ENCODE results near the gene YWHAQ.

Gene YWHAQ

GRCh38 chr2:9547262-9547991 lies 83.4 kb downstream of the YWHAQ start:
- no peak for DNase-seq

GRCh38 chr2:9545502-9545901 lies 85.3 kb downstream of the YWHAQ start:
- no peak for DNase-seq

GRCh38 chr2:9543557-9543956 lies 87.2 kb downstream of the YWHAQ start:
- no peak for DNase-seq

DNA sequence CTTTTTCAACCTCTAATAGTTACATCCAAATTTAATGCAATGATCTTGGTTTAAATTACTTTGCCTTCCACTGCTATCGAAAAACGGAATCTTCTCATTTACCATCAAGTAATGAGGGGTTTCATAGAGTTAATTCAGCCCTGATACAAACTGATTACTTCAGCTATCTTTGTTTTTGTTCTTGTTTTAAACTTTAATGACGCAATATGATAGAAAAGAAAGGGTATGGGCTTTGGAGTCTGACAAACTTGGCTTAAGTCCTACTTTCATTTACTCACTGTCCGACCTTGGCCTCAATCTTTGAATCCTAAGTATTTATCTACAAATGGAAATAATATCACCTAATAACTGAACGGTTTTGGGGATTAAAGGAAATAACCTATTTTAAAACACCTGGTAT lies 91.3 kb downstream of the YWHAQ start:
- DNase-seq = no peak

GRCh38 chr2:9538000-9538507 lies 92.7 kb downstream of the YWHAQ start:
- no peak for DNase-seq

DNA sequence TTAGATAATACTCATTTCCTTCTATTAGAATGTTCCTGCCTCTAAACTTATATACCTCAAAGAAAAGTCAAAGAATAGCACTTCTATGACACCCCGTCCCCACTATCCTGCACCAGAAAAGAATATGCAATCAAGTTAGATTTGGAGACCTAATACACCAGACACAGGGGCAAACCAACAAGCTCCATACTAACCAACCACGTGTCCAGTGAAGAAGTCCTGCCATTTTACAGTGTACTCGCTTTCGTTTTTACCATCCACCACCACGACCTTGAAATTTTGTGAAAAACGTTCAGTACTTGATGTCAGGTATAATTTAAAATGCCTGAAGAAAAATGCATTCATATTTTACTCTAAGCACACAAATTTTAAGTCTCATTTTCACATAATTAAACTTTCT lies 94.3 kb downstream of the YWHAQ start:
- DNase-seq = no peak

DNA sequence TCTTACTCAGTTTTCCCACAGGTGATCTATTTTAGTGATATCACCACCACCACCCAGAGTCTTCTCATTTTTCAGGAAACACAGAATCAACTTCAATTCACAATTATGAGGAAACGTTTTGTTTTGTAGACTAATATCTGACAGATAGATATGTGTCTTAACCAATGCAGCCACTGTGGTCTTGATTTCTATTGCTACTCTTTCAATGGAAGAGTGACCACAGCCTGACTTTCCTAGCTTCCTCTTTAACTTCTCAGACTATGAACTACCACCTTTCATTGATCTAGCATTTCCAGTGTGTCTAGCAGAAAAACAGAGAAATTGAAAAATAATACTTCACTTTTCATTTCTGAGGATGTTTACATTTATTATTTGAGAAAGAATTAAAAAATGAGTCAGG lies 95.6 kb downstream of the YWHAQ start:
- no peak for DNase-seq

Data from NCI-H446 treated with DMSO at 0.1 percent for 48 hours (cell line).